Stimulated activated CD8-positive, alpha-beta memory T cell treated with anti-CD3 and anti-CD28 coated beads, Interleukin-15, amount 100 ng/mL, for 24 hours (primary cell): ENCODE data around the gene EN2.

Experiments used
- DNase-seq: peaks from one replicate; pipeline ENCODE4 v3.0.0-alpha.2; 2020; ENCODE audit warnings: low read depth

EN2 gene

DNA sequence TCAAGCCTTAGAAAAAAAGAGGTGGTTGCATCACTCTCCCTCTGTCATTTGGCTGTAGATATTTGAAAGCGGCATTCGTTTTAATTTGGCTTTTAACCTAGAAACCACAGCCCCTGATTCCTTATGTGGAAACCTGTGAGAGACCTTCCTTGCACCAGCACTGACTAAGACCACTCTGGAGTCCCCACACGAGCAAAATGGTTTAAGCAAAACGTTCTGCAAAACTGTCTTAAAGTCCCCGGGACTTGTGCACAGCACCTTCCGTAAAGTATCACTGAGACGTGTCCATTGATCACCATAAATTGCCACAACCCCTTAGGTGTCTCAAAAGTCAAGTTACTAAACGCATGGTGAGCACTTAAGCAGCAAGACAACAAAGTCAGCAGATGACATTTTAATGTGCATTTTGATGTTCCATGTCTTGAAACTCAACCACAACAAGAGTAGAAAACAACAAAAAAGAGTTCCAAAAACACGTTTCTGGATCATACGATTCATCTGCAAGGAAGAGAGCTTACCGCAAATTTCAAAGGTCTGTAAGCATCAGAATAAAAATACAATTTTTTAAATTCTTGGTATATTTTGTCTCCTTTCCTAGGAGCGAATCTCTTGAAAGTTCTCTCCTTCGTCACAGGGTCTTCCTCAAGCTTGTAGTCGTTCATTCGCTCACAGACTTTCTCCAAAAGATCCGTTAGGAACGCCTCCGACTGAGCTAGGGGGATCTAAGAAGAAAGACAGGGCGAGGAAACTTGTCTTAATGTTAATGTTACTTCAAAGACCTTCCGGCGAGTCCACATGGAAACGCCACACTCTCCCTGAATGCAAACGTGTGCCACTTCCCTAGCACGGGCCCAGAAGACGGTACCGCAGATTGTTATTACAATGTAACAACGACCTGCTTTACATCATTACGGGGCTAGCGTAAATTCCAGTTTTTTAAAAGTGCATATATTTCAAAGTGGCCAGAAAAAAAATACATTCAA is 50.7 kb downstream of the EN2 start:
- no peak for DNase-seq

DNA sequence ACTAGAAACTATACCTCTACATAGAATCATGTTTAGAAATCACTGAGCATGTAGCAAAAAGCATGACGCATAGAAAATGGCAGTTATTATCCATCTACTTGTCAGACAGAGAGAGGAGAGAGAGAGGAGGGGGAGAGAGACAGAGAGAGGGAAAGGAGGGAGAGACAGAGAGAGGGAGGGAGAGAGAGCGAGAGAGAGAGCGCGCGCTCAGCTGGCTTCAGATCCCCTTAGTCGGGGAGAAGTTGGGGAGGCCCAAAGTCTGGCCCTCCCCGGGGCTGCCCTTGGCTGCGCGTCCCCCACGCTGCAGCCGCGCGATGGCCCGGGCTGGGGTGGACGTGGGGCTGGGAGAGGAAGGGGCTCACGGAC is 51.4 kb downstream of the EN2 start:
- DNase-seq = no peak

DNA sequence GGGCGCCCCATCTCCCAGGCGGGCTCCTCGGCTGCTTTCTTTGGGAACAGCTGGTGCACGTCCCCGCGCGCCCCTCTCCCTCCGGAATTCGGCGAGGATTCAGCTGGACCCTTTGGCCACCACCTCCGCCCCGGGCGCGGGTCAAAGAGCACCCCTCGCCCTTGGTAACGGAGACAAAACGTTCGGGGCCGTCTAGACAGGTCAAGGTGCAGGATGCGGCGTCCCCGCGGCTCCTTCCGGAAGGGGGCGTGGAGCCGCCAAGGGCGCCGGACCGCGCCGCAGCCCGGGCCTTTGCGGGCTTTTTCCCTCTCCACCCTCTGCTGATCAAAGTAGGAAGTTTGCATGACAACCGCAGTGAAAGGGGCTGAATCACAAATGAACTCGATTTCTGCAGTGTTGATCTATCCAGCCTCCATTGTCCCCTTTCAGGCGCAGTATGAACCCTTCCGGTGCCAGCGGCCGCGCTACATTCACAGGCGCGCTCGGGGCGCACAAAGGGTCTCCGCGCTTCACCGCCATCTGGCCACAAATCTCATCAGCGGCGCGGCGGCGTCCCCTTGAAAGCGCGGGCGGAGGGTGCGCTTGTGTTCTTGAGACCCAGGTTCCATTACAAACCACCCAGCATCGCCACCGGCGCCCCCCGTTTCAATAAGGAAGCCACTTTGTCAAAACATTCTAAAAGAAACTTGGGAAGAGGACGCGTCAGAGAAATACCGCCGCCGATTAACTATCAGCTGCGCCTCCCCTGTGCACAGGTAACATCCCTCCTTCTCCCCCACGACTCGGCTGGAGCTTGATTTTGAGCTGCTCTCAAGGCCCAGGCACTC is 52.0 kb downstream of the EN2 start:
- no peak for DNase-seq

DNA sequence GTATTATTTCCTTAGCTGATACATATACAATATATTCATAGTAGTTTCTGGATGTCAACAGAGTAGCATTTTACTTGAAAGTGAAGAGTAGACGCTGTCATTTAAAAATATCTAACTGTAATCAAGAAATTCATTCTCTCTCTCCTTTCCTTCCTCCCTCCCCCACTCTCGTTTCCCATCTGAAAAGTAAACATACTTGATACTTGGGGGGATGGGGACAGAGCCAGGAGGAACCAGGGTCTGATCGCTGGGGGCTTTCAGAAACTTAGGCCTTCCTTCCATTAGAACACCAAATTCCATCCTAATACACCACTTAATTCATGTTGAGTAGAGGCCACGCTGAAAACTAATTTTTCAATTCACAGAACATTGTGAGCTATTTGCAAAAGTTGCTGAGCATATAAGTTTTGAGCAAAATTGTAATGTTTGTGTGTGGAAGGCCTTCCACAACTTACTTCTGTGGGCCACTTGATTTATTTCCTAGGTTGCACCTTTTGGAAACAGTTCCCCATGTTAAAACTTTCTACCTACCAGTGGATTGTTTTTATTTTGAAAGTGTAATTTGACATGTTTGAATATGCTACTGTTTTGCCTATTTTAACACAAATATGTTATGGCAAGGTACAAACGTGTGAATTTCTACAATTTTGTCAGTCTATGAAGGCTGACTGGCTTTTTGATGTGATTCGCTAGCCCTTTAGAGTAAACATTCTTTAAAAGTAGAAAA is 53.2 kb downstream of the EN2 start:
- DNase-seq = no peak

DNA sequence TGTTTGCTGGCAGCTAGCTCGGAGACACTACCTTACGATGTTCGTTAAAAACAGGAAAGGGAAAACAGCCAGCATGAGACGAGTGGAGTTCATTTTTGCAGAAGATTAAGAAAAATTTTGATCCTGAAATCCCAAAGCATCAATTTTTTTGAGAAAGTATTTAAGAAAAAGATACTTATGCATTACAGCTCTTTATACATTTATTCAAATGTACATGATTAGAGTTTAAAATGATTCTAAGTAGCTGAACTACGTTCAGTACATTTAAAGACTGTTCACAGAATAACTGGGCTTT is 53.7 kb downstream of the EN2 start:
- no peak for DNase-seq

DNA sequence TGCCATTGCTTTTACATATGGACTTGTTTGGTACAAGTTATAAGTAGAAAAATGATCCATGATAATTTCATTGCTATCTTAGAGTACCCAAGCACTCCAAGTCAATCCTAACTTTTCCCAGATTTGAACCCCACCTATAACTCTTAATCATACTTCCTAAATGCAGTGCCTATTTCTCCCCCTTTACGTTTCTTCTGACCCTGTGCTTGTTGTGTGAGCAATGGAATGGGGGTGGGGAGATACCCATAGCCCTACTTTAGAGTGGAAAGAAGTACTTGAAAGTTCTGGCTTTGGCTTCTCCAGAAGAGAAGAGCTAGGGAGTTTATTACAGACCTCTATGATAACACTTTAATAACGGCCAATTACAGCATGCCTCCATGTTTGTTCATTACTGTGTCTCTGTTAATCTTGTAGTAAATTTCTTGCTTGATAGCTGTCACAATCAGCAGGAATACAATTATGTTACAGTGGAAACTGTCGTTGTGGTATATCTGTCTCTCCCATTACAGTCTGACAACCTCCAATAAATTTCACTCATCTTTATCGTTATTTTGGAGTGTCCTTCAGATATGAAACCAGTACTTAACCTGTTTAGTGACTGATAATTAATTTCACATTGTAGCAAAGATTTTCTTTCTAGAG is 54.4 kb downstream of the EN2 start:
- no peak for DNase-seq

DNA sequence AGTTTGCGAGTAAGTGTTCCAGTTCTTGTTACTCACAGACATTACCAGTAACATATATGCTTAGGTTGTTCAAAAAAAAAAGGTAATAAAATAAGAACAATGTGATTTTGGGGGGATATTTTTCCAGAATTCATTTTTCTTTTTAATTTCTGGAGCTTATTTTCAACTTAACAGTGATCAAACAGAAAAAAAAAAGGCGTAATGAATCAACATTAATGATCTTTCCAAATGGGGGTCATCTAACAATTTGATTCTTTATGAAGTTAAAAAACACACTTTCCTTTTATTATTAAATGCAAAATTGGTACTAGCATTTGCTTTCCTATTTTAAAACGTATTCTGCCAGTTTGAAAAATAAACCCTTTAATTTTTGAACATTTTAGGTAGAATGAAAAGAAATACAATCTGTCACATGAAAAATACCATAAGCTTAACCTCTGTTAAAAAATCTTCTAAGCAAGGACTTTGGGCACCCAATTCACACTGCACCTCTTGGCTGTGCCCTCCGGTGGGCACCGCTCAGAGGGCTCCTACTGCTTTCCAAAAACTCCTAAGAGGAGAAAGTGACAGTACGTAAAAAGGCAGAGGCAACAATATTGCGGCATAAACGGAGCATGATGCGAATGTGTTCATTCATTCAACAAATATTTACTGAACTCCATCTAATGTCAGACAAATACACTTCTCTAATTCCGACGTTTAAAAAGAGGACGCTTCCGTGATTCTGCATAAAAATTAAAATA is 55.8 kb downstream of the EN2 start:
- no peak for DNase-seq

DNA sequence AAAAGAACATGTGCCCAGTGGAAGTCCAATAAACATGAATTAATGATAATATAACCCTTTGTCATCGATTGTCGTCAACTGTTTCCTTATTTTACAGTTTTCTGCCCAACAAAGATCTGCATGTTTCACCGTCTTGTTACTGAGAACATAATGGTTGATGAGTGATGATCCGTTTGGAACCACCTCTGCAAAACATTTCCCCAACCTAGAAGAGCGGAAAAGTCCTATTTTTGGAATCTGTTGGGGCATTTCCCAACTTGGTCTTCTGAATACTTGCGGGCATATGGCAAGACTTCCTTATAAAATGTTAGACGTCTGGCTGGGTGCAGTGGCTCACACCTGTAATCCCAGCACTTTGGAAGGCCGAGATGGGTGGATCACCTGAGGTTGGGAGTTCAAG is 56.4 kb downstream of the EN2 start:
- no peak for DNase-seq
